GM18873 (cell line): ENCODE results near the gene RACGAP1.

Source experiments
- ATAC-seq: cut with Tn5 transposase; IDR thresholded peaks from one replicate; pipeline ENCODE4 v1.9.1; 2021; ENCODE audit warnings: mild to moderate bottlenecking, moderate library complexity, moderate number of reproducible peaks; ENCODE audit not compliant: unreplicated experiment, low FRiP score

The RACGAP1 gene, protein sequence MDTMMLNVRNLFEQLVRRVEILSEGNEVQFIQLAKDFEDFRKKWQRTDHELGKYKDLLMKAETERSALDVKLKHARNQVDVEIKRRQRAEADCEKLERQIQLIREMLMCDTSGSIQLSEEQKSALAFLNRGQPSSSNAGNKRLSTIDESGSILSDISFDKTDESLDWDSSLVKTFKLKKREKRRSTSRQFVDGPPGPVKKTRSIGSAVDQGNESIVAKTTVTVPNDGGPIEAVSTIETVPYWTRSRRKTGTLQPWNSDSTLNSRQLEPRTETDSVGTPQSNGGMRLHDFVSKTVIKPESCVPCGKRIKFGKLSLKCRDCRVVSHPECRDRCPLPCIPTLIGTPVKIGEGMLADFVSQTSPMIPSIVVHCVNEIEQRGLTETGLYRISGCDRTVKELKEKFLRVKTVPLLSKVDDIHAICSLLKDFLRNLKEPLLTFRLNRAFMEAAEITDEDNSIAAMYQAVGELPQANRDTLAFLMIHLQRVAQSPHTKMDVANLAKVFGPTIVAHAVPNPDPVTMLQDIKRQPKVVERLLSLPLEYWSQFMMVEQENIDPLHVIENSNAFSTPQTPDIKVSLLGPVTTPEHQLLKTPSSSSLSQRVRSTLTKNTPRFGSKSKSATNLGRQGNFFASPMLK

DNA sequence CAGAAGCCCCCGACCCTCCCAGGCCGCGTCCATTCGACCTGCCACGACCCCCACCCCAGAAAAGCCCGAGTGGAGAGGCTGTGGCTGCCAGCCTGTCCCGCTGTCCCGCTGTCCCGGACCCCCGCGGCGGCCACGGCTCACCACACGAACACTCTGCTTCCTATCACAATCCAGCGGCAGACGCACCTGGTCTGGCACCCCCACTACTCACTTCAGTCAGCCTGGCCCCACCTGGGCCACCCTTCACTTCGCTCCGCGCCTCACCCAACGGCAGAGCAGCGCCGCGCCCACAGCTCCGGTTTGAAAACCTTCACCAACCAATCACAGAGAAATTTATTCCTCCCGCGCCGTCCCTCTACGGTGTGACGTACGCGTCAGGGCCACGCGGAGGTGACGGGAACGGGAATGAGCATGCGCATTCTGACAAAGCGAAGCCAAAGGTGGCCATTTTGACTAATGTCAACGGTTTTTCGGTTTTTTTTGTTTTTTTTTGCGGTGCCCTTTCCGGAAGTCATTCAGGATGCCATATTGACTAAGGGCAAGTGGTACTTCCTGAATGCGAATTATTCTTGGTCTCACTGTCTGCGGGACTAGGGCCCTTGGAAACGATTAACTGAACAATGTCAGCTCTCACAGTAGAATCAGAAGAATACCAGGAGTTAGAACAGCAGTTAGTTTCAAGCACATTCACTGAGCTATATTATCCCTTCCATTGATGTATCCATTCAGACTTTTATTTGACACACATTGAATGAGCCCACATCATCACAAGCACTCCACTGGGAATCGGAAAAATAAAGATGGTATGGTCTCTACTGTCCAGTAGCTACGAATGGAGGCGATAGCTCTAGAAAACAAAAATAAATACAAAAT lies at the start of gene RACGAP1:
Gene RACGAP1 (minus strand): TSS at position 308 of the 873 bp plus-strand sequence. CDS start 8,779 bp downstream, outside the sequence.
- peak; percentile 93 for ATAC-seq

DNA sequence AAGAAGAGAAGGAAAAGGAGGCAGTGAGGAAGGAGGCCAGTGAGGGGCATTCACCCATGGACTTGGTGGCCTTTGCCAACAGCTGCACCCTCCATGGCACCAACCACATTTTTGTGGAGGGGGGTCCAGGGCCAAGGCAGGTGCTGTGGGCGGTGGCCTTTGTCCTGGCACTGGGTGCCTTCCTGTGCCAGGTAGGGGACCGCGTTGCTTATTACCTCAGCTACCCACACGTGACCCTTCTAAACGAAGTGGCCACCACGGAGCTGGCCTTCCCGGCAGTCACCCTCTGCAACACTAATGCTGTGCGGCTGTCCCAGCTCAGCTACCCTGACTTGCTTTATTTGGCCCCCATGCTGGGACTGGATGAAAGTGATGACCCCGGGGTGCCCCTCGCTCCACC lies 48.4 kb upstream of the RACGAP1 start:
- ATAC-seq, result no peak

DNA sequence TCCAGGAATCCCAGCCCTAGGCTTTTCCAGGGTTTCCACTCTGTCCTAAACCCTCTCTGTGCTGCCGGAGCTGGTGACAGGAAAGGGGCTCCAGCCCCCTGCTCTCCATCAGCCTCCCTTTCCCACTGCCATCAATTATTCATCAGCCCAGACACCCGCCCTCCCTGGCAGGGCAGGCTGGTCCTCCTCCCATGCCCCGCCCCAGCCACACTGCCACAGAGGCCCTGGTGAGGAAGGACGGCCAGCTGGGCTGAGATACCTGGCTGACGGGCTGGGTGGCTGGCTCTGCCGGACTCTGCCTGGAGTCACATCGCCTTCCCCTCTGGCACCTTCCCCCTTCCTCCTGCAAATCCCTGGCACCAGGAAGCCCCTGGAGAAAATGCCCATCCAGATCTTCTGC lies 47.9 kb upstream of the RACGAP1 start:
- ATAC-seq, result no peak

GRCh38 chr12:50072198-50072907 lies 47.1 kb upstream of the RACGAP1 start:
- ATAC-seq, result no peak

DNA sequence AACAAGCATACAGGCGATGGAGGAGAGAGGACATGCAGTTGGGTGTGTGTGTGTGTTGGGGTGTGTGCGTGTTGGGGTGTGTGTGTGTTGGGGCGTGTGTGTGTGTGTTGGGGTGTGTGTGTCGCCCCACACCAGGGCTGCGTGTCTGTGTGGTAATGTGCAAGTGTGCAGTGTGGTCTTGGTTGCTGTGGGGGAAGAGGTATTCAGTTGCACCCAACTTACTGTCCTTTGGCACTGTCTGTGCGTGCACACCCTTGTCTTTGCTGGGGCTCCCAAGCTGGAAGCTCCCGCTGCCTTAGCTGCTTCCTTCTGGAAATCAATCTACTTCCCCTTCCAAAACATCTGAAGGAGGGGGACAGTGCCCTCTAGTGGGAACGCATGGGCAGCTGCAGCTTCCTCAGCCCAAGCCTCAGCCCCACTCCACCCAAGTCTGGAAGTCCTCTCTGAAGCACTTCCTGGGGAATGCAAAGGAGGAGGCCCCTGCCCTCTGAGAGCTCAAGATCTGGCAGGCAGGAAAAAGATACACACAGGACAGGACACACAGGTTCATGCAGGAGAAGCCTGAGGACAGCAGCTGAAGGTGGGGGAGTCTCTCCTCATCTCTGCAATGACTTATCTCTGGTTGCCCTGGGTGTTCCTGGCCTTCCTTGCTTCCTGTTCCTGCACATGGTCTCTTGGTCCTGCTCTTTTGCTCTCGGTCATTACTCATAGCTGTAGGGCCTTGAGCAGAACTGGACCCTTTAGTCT lies 45.2 kb upstream of the RACGAP1 start:
- no peak for ATAC-seq

- ATAC-seq, result no peak
These were observed 44.2 kb upstream of the RACGAP1 start for GRCh38 chr12:50069539-50069938.

DNA sequence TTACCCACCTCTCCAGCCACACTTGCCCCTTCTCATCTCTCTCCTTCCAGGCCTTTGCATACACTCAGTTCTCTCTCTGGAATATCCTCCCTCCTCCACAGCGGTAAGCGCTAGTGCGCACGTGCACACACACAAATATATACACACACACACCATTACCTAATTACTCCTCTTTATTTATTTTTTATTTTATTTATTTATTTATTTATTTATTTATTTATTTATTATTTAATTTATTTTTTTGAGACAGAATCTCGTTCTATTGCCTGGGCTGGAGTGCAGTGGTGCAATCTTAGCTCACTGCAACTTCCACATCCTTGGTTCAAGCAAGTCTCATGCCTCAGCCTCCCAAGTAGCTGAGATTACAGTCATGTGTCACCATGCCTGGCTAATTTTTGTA lies 43.8 kb upstream of the RACGAP1 start:
- no peak for ATAC-seq

GRCh38 chr12:50066402-50066801 lies 41.1 kb upstream of the RACGAP1 start:
- ATAC-seq, result no peak

GRCh38 chr12:50065726-50066310 lies 40.5 kb upstream of the RACGAP1 start:
- ATAC-seq, result no peak

DNA sequence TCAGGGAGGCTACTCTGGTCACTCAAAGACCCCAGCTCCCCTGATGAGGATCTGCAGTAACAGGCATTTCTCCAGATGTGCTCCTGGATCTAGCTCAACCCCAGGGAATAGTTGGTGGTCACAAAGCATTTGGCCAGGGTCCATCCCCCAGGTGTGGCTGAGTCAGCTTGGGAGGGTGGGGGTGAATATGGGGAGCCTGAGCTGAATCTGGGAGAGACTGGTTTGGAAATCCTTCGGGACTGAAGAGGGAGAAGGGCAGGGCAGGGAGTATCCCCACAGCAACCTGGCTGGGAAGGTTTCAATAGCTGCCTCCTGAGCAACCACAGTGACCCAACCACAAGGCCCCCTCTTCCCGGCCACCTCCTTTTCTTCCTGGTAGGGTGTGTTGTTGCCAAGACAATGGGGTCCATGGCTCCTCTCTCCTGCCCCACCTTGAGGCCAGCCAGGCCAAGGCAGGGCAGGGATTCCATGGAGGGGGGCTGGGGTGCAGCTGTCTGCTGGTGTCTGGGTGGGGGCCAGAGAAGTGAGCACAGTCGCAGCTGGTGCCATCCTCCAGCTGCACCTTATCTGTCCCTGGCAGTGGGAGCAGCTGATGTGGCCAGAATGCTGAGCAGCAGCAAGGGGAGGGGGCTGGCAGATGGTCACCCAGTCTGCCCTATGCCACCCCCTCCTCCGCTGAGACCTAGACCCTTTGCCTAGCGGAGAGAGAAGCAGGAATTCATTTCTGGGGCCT lies 37.6 kb upstream of the RACGAP1 start:
- ATAC-seq, result no peak

DNA sequence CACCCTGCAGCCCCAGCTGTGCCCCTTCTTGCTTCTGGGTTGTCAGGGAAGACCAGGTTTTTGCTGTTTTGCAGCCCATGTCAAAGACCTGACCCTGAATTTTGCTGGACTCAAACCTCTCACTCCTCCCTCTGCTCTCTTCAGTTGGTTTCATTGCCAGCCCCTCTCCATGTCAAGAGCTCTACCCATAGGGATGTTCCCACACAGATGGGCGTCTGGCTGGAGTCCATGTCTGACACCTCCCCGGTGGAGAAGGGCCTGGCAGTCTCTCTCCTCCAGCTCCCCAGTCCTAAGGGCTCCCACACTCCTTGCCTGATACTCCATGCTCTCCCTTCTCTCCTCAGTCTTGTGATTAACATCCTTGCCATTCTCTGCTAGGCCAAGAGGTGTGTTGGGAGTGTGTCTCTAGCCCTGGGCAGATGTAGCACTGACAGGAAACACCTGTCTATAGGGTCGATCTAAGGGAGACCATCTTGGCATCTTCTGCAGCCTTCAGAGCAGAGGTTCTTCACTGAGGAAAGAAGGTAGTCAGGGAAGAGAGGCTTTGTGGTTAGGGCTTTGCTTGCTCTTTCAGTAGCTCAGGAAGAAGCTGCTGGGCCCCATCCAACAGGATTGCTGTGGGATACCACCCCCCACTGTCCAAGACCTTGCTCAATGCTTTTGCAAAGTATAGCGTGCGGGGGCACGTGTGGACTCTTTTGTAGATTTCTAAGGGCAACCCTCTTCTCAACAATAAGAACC lies 36.8 kb upstream of the RACGAP1 start:
- no peak for ATAC-seq

GRCh38 chr12:50061171-50061570 lies 35.9 kb upstream of the RACGAP1 start:
- ATAC-seq, result no peak

GRCh38 chr12:50060120-50060468 lies 34.8 kb upstream of the RACGAP1 start:
- no peak for ATAC-seq

- no peak for ATAC-seq
These were observed 34.3 kb upstream of the RACGAP1 start for GRCh38 chr12:50059440-50060119.

GRCh38 chr12:50058743-50059312 lies 33.5 kb upstream of the RACGAP1 start:
- no peak for ATAC-seq

- ATAC-seq, result no peak
These were observed 32.8 kb upstream of the RACGAP1 start for GRCh38 chr12:50057896-50058670.
